Panc1 (cell line): Measurements from ENCODE around the gene TAB3. TPM values are rescaled to one million over a fixed set of nuclear protein-coding genes. Genes with fewer than 3 reads are reported as not detected.

Source experiments
- ATAC-seq: fragments of 200-7000 bp; cut with Tn5 transposase; 2 replicates; pipeline ENCODE4 v1.9.1; 2020; ENCODE audit warnings: mild to moderate bottlenecking, moderate library complexity
- BruUV-seq: library from RNA; stranded (reverse); fragments of 400-500 nt; replicated peaks from 2 replicates; lab custom pipeline; 2021; lab: Mats Ljungman, UMichigan
- CTCF ChIA-PET: fragments of 300-600 bp; sonication (Branson Sonifier 250); formaldehyde crosslinking; loops from one replicate; lab custom pipeline; 2022; ENCODE audit warnings: antibody characterized with exemption; lab: Charles Lee
- POLR2A ChIA-PET: fragments of 300-600 bp; sonication (Branson Sonifier 250); formaldehyde crosslinking; loops from one replicate; lab custom pipeline; 2022; ENCODE audit warnings: antibody characterized with exemption; lab: Charles Lee
- DNase-seq: peaks from one replicate; pipeline ENCODE4 v3.0.0-alpha.2; 2010; ENCODE audit warnings: low read depth, low spot score
- H3K27ac ChIP-seq: 2 replicates; pipeline ENCODE4 v1.5.1; 2011; ENCODE audit warnings: mild to moderate bottlenecking, low read length, inconsistent platforms
- H3K27me3 ChIP-seq: fragments of 200-500 bp; sonication (Bioruptor generic); 2 replicates; pipeline ENCODE4 v1.6.0; 2014; ENCODE audit warnings: low read length, inconsistent platforms; ENCODE audit not compliant: control insufficient read depth, insufficient read depth
- H3K36me3 ChIP-seq: fragments of 200-500 bp; sonication (Bioruptor generic); 2 replicates; pipeline ENCODE4 v1.5.1; 2014; ENCODE audit warnings: inconsistent platforms, mild to moderate bottlenecking, low read length, moderate library complexity; ENCODE audit not compliant: control insufficient read depth, insufficient read depth
- H3K4me1 ChIP-seq: 2 replicates; pipeline ENCODE4 v1.5.1; 2011; ENCODE audit warnings: inconsistent platforms, mild to moderate bottlenecking, low read length, moderate library complexity; ENCODE audit not compliant: control insufficient read depth, insufficient read depth
- H3K4me3 ChIP-seq, 2 experiments: 2 replicates each; pipeline ENCODE4 v1.5.1; 2011 to 2012; ENCODE audit warnings: low read depth in 2 of 2, low read length in 2 of 2, mild to moderate bottlenecking in 2 of 2, inconsistent platforms in 1 of 2, moderate library complexity in 1 of 2
- H3K9me3 ChIP-seq: fragments of 200-500 bp; sonication (Bioruptor generic); 2 replicates; pipeline ENCODE4 v1.5.1; 2014; ENCODE audit warnings: low read depth, mild to moderate bottlenecking, inconsistent platforms, low read length, moderate library complexity; ENCODE audit not compliant: control insufficient read depth, insufficient read depth
- POLR2AphosphoS5 ChIP-seq: IDR thresholded peaks from 2 replicates; pipeline ENCODE4 v1.6.1; 2012; ENCODE audit warnings: mild to moderate bottlenecking, low read depth, low read length, moderate library complexity
- REST ChIP-seq, 2 experiments: IDR thresholded peaks; 2 replicates each; pipeline ENCODE4 v1.6.1; 2011 to 2012; ENCODE audit warnings: low read depth in 2 of 2, control low read depth in 1 of 2, low read length in 1 of 2, mild to moderate bottlenecking in 1 of 2, moderate library complexity in 1 of 2; ENCODE audit not compliant: insufficient read depth in 1 of 2
- SIN3A ChIP-seq: IDR thresholded peaks from 2 replicates; pipeline ENCODE4 v1.6.1; 2012; ENCODE audit warnings: low read depth, mild to moderate bottlenecking, low read length, moderate library complexity, borderline replicate concordance; ENCODE audit not compliant: insufficient read depth
- TCF7L2 ChIP-seq: IDR thresholded peaks from 2 replicates; pipeline ENCODE4 v1.6.1; 2011; ENCODE audit warnings: mild to moderate bottlenecking, low read depth, low read length, inconsistent platforms
- in situ Hi-C: cut with HindIII; loops from 2 replicates; pipeline ENCODE4 v1.10.0; 2016; ENCODE audit warnings: low sequenced_read_pairs, low pct_unique_long_range_greater_than_20kb
- intact Hi-C: fragments of 100-400 bp; cut with micrococcal nuclease; formaldehyde crosslinking; loops from one replicate; pipeline ENCODE4 v1.10.0; 2022; ENCODE audit not compliant: unreplicated experiment
- total RNA-seq: library from RNA; stranded (reverse); gene quantifications from one replicate; pipeline ENCODE4 v1.2.1, GENCODE V29; 2021; ENCODE audit not compliant: unreplicated experiment
- TF ChIP-seq, protein P1 (sequence below): fragments of 450-650 bp; IDR thresholded peaks from 2 replicates; pipeline ENCODE4 v1.5.1; 2017; ENCODE audit warnings: mild to moderate bottlenecking

Gene TAB3
- total RNA-seq, 1 experiment from 2014 or later: 7.7 TPM

DNA sequence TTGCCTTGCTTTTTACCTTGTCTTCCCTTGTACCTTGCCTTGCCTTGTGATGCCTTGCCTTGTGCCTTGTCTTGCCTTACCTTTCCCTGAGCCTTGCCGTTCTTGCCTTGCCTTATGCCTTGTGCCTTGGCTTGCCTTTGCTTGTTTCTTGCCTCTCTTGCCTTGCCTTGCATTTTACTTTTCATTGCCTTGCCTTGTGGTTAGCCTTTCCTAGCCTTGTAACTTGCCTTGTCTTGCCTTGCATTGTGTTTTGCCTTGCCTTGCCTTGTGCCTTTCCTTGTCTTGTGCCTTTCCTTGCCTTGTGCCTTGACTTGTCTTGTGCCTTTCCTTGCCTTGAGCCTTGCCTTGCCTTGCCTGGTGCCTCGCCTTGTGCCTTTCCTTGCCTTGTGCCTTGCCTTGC is 84.6 kb downstream of the TAB3 start:
- Histone ChIP-seq H3K27me3 (no peaks in the 10 kb centered on the region), H3K4me3 (no peak overlapping the region), H3K36me3 (no peaks in the 10 kb centered on the region), H3K27ac (no peak overlapping the region), H3K9me3 (no peaks in the 10 kb centered on the region), H3K4me1 (no peaks in the 10 kb centered on the region)
- intact Hi-C loops (no loop called here), in situ Hi-C loops (no loop called here)
- POLR2A ChIA-PET: no interaction called here
- no peak for ATAC-seq
- TF ChIP-seq, protein P1, sequence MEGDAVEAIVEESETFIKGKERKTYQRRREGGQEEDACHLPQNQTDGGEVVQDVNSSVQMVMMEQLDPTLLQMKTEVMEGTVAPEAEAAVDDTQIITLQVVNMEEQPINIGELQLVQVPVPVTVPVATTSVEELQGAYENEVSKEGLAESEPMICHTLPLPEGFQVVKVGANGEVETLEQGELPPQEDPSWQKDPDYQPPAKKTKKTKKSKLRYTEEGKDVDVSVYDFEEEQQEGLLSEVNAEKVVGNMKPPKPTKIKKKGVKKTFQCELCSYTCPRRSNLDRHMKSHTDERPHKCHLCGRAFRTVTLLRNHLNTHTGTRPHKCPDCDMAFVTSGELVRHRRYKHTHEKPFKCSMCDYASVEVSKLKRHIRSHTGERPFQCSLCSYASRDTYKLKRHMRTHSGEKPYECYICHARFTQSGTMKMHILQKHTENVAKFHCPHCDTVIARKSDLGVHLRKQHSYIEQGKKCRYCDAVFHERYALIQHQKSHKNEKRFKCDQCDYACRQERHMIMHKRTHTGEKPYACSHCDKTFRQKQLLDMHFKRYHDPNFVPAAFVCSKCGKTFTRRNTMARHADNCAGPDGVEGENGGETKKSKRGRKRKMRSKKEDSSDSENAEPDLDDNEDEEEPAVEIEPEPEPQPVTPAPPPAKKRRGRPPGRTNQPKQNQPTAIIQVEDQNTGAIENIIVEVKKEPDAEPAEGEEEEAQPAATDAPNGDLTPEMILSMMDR: no peak
- no peak for TF ChIP-seq POLR2AphosphoS5
- no peak for TF ChIP-seq TCF7L2
- no peak for TF ChIP-seq REST (IDR thresholded peaks at IDR 0.05; ENCODE audit: insufficient read depth in 1 of 2, low read depth in 2 of 2, low read length in 1 of 2)
- TF ChIP-seq SIN3A: no peak
- DNase-seq: no peak
- no TSS peak for BruUV-seq
- CTCF ChIA-PET: no interaction called here

DNA sequence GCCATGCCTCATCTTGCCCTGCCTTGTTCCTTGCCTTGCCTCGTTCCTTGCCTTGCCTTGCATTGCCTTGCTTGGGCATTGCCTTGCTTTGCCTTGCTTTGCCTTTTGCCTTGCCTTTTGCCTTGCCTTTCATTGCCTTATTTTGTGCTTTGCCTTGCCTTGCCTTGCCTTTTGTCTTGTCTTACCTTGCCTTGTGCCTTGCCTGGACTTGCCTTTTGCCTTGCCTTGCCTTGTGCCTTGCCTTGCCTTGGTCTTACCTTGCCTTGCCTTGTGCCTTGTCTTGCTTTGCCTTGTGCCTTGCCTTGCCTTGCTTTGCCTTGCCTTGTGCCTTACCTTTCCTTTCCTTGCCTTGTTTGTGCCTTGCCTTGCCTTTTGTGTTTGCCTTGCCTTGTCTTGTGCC is 88.2 kb downstream of the TAB3 start:
- DNase-seq (no peak), ATAC-seq (no peak)
- intact Hi-C loops: no loop called here
- Histone ChIP-seq H3K4me3 (no peak overlapping the region), H3K36me3 (no peaks in the 10 kb centered on the region), H3K9me3 (no peaks in the 10 kb centered on the region), H3K4me1 (no peaks in the 10 kb centered on the region), H3K27me3 (no peaks in the 10 kb centered on the region), H3K27ac (no peak overlapping the region)
- BruUV-seq: no TSS peak
- TF ChIP-seq SIN3A (no peak), TCF7L2 (no peak), POLR2AphosphoS5 (no peak), REST (IDR thresholded peaks at IDR 0.05; ENCODE audit: insufficient read depth in 1 of 2, low read depth in 2 of 2, low read length in 1 of 2) (no peak)
- TF ChIP-seq, protein P1: no peak
- in situ Hi-C loops: no loop called here
- ChIA-PET CTCF (no interaction called here), POLR2A (no interaction called here)
